Uterus (tissue), 4 donors: ENCODE results near the gene MRC2. TPM values are rescaled to one million over a fixed set of nuclear protein-coding genes. Genes with fewer than 3 reads are reported as not detected.

Experiments
- DNase-seq, 2 donors: peaks; one replicate each; pipeline ENCODE4 v3.0.0-alpha.2; 2019 to 2020
- H3K27ac ChIP-seq, 2 donors: fragments of 200-600 bp; sonication (generic); 1 replicate in 1 of 2; 2 replicates in 1 of 2; pipeline ENCODE4 v1.5.1; 2016 to 2018
- H3K27me3 ChIP-seq, 2 donors: fragments of 200-600 bp; sonication (generic); one replicate each; pipeline ENCODE4 v1.5.1; 2018 to 2019; ENCODE audit warnings: control low read depth in 1 of 2
- H3K36me3 ChIP-seq, 2 donors: fragments of 200-600 bp; sonication (generic); one replicate each; pipeline ENCODE4 v1.5.1; 2019; ENCODE audit warnings: control low read depth in 1 of 2
- H3K4me1 ChIP-seq, 2 donors: fragments of 200-600 bp; sonication (generic); one replicate each; pipeline ENCODE4 v1.5.1; 2018 to 2019; ENCODE audit warnings: control low read depth in 1 of 2
- H3K4me3 ChIP-seq, 2 donors: fragments of 200-600 bp; sonication (generic); 1 replicate in 1 of 2; 2 replicates in 1 of 2; pipeline ENCODE4 v1.5.1; 2018 to 2019; ENCODE audit warnings: mild to moderate bottlenecking in 1 of 2
- H3K9me3 ChIP-seq, 2 donors: fragments of 200-600 bp; sonication (generic); one replicate each; pipeline ENCODE4 v1.5.1; 2019; ENCODE audit warnings: control low read depth in 1 of 2
- POLR2A ChIP-seq, 2 donors: fragments of 450-650 bp; IDR thresholded peaks; one replicate each; pipeline ENCODE4 v1.6.1; 2016; ENCODE audit warnings: antibody characterized with exemption in 2 of 2, mild to moderate bottlenecking in 1 of 2, moderate library complexity in 1 of 2
- intact Hi-C: fragments of 100-400 bp; cut with DNase I; formaldehyde crosslinking; loops from one replicate; pipeline ENCODE4 v1.15.1; 2023; ENCODE audit warnings: low total_unique reads
- total RNA-seq, 4 donors: library from RNA; depleted of rRNA in 3 of 4; stranded (reverse); fragments of >200 nt in 3 of 4; gene quantifications; one replicate each; pipeline versions ENCODE4 v1.1.0 to v1.2.4, GENCODE V29; 2014 to 2023
- TF ChIP-seq, protein P1 (sequence below), 4 experiments: fragments of 200-600 bp in 2 of 4; fragments of 450-650 bp in 2 of 4; sonication (generic) in 2 of 4; IDR thresholded peaks; one replicate each; pipeline ENCODE4 v1.5.1; 2016 to 2019; ENCODE audit warnings: antibody characterized with exemption in 4 of 4, mild to moderate bottlenecking in 2 of 4, moderate library complexity in 1 of 4
- donor health status: DM: yes; HTN: yes; CAD: no.

The MRC2 gene
- total RNA-seq, 4 donors from 2014 or later = 30.7 to 273 (median 102) TPM

DNA sequence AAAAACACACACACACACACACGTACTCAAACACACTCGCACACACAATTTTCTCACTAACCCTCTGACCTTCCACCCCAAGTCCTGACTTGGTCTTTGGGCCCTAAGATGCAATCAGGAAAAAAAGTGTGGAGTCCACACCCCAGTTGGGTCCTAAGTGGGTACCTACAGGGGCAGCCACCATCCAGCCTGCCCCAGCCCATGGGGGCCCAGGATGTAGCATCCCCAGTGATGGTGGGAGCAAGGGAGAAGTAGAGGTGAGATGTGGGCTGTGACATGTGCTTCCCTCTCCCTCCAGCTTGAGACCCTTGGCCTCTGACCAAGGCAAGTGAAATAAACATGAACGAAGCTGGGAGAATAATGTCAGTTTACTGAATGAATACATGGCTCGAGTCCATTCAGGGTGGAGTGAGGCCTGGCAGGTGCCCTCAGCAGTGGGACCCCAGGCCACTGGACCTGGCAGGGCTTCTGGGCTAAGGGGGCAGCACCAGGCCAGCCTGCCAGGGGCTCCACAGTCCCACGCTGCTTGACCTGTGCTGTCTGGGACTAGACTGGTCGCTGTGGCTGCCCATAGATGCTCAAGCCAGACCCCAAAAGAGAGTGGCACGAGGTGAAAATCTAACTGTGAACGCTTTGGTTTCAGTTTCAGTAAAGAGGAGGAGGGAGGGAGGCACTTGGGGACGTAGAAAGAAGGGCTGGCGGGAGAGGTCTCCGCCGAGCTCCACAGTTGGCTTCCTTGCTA is 73.7 kb downstream of the MRC2 start:
- intact Hi-C loops = loop anchor here (5.0 to 10.0 kb wide), 2 partner anchors 264 to 706 kb away; partner anchors contain the start of gene TANC2
- TF ChIP-seq POLR2A (IDR thresholded peaks at IDR 0.05) = no peak
- TF ChIP-seq, protein P1, sequence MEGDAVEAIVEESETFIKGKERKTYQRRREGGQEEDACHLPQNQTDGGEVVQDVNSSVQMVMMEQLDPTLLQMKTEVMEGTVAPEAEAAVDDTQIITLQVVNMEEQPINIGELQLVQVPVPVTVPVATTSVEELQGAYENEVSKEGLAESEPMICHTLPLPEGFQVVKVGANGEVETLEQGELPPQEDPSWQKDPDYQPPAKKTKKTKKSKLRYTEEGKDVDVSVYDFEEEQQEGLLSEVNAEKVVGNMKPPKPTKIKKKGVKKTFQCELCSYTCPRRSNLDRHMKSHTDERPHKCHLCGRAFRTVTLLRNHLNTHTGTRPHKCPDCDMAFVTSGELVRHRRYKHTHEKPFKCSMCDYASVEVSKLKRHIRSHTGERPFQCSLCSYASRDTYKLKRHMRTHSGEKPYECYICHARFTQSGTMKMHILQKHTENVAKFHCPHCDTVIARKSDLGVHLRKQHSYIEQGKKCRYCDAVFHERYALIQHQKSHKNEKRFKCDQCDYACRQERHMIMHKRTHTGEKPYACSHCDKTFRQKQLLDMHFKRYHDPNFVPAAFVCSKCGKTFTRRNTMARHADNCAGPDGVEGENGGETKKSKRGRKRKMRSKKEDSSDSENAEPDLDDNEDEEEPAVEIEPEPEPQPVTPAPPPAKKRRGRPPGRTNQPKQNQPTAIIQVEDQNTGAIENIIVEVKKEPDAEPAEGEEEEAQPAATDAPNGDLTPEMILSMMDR (IDR thresholded peaks at IDR 0.05) = no peak
- no peaks in the 10 kb centered on the region for H3K27me3 ChIP-seq
- no peak overlapping the region for H3K27ac ChIP-seq
- no peak for DNase-seq
- H3K4me3 ChIP-seq = no peak overlapping the region
- no peaks in the 10 kb centered on the region for H3K9me3 ChIP-seq
- H3K4me1 ChIP-seq = peaks cover 0 to 10% of the 10 kb centered on the region in 2 donors
- no peaks in the 10 kb centered on the region for H3K36me3 ChIP-seq

DNA sequence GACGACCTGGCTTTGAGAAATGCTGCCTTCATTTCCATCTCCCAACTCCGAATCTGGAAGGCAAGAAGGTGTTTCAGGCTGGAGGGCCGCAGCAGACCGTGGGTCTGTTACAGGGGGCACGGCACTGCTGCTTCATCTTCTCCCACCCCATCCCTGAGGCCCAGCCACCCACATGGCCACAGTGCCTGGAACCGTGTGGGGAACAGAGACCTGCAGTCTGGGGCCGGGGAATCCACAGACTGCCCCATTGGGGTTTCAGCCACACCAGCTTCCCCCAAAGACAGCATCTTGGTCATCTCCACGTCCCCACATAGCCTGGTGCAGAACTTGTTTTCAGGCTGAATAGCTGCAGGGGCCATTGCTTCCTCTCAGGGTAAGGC is 74.2 kb downstream of the MRC2 start:
- intact Hi-C loops = loop anchor here (5.0 to 10.0 kb wide), 2 partner anchors 263 to 706 kb away; partner anchors contain the start of gene TANC2
- H3K4me3 ChIP-seq = no peak overlapping the region

DNA sequence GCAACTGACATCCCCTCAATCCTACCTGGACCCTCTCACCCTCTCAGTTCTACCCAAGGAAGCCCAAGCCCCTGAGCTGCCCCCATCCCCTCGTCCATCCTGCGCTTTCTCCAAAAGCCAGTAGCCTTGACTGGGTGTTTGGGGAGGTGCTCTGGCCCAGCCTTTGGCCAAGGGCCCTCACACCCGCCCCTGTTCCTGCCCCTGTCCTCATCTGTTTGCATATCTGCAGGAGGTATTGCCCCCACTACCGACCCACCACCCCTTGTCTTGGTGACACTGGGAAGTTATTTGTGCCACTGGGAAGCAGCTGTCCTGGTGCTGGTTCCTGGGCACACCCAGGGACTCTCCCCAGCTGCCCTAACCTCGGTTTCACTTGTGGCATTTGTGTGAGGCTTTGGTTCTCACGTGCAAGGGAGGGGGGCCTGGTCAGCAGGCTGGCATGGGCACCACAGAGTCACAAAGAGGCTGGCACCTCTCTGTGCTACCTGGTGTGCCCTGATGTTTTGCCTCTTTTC is 75.3 kb downstream of the MRC2 start:
- Histone ChIP-seq H3K4me3 (no peak overlapping the region), H3K27ac (no peak overlapping the region), H3K27me3 (no peaks in the 10 kb centered on the region), H3K36me3 (no peaks in the 10 kb centered on the region), H3K4me1 (peaks cover 0 to 5% of the 10 kb centered on the region in 2 donors), H3K9me3 (no peaks in the 10 kb centered on the region)
- no peak for DNase-seq
- intact Hi-C loops = loop anchor here (5.0 to 10.0 kb wide), 2 partner anchors 262 to 704 kb away; partner anchors contain the start of gene TANC2
- TF ChIP-seq, protein P1 (IDR thresholded peaks at IDR 0.05) = no peak
- TF ChIP-seq POLR2A (IDR thresholded peaks at IDR 0.05) = no peak

More for the DNA sequence above, 74.2 kb downstream of the MRC2 start:
- Histone ChIP-seq H3K9me3 (no peaks in the 10 kb centered on the region), H3K36me3 (no peaks in the 10 kb centered on the region), H3K27me3 (no peaks in the 10 kb centered on the region), H3K4me1 (peaks cover 0 to 10% of the 10 kb centered on the region in 2 donors), H3K27ac (no peak overlapping the region)
- DNase-seq = no peak
- no peak for TF ChIP-seq POLR2A (IDR thresholded peaks at IDR 0.05)
- TF ChIP-seq, protein P1 (IDR thresholded peaks at IDR 0.05) = no peak

DNA sequence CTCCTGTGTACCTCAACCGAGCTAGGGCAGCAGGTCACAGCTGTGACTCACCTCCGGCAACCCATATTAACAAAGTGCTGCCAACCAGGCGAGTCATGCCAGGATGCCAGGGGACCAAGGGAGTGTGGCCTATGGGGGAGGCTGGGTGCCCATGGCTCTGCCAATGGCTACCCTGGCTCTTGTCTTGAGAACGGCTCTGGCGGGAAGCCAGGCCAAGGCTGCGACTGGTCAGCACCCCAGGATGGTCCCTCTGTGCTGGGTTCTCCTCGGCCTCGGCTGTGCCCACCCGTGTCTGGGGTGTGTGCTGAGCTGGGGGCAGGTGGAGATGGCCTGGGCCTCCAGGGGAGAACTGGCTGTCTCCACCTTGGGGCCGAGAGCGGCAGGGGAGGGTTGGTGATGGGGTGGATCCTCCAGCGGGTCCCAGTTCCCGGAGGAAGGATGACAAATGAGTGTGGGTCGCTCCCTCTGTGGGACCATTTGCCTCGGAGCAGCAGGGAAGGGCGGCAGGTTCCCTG is 75.8 kb downstream of the MRC2 start:
- H3K4me3 ChIP-seq = peak overlapping the region in 1 of 2 donors; percentile 58
- peak overlapping the region; percentile 68 to 75 for H3K27ac ChIP-seq
- TF ChIP-seq POLR2A (IDR thresholded peaks at IDR 0.05) = no peak
- TF ChIP-seq, protein P1 (IDR thresholded peaks at IDR 0.05) = no peak

More for the DNA sequence above, 75.8 kb downstream of the MRC2 start:
- Histone ChIP-seq H3K27me3 (no peaks in the 10 kb centered on the region), H3K9me3 (no peaks in the 10 kb centered on the region), H3K4me1 (peaks cover 0 to 5% of the 10 kb centered on the region in 2 donors), H3K36me3 (no peaks in the 10 kb centered on the region)
- intact Hi-C loops = loop anchor here (5.0 to 10.0 kb wide), 2 partner anchors 261 to 704 kb away; partner anchors contain the start of gene TANC2
- DNase-seq = peak; percentile 33
